Measurements from ENCODE around the gene NGEF. TPM values are rescaled to one million over a fixed set of nuclear protein-coding genes. Genes with fewer than 3 reads are reported as not detected.

NGEF gene
- total RNA-seq, 4 donors from 2014 or later: 0.29 to 18.4 (median 5.2) TPM

- no peak for TF ChIP-seq POLR2A (IDR thresholded peaks at IDR 0.05)
- TF ChIP-seq, protein P1, sequence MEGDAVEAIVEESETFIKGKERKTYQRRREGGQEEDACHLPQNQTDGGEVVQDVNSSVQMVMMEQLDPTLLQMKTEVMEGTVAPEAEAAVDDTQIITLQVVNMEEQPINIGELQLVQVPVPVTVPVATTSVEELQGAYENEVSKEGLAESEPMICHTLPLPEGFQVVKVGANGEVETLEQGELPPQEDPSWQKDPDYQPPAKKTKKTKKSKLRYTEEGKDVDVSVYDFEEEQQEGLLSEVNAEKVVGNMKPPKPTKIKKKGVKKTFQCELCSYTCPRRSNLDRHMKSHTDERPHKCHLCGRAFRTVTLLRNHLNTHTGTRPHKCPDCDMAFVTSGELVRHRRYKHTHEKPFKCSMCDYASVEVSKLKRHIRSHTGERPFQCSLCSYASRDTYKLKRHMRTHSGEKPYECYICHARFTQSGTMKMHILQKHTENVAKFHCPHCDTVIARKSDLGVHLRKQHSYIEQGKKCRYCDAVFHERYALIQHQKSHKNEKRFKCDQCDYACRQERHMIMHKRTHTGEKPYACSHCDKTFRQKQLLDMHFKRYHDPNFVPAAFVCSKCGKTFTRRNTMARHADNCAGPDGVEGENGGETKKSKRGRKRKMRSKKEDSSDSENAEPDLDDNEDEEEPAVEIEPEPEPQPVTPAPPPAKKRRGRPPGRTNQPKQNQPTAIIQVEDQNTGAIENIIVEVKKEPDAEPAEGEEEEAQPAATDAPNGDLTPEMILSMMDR (IDR thresholded peaks at IDR 0.05): no peak
- no peaks in the 10 kb centered on the region for H3K9me3 ChIP-seq
- no peaks in the 10 kb centered on the region for H3K4me1 ChIP-seq
- H3K27ac ChIP-seq: no peak overlapping the region
- H3K36me3 ChIP-seq: no peaks in the 10 kb centered on the region
- H3K4me3 ChIP-seq: no peak overlapping the region
- intact Hi-C loops (cut with DNase I; ENCODE audit: low total_unique reads): no loop called here
- no peaks in the 10 kb centered on the region for H3K27me3 ChIP-seq
- no peak for DNase-seq
Observed at GRCh38 chr2:232967474-232967873, 45.6 kb downstream of the NGEF start.

- no peaks in the 10 kb centered on the region for H3K27me3 ChIP-seq
- TF ChIP-seq POLR2A (IDR thresholded peaks at IDR 0.05): no peak
- TF ChIP-seq, protein P1 (IDR thresholded peaks at IDR 0.05): no peak
- H3K36me3 ChIP-seq: no peaks in the 10 kb centered on the region
- no peak for DNase-seq
- no peak overlapping the region for H3K27ac ChIP-seq
- no peak overlapping the region for H3K4me3 ChIP-seq
- peaks cover 0 to 4% of the 10 kb centered on the region in 2 donors for H3K9me3 ChIP-seq
- intact Hi-C loops (cut with DNase I; ENCODE audit: low total_unique reads): no loop called here
- no peaks in the 10 kb centered on the region for H3K4me1 ChIP-seq
Observed at GRCh38 chr2:232966122-232966521, 46.9 kb downstream of the NGEF start.

DNA sequence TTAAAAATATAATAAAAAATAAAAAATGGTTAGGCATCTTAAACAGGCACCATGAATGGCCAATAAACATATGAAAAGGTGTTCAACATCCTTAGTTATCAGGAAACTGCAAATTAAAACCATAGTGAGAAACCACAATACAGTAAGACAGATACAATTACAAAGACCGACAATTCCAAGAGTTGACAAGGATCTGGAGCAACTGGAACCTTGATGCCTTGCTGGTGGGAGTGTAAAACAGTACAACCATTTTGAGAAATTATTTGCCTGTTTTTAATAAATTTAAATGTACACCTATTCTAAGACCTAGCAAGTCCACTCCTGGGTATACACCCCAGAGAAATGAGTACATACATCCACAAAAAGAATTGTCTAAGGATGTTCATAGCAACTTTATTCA is 49.1 kb downstream of the NGEF start:
- no peak for DNase-seq
- H3K27ac ChIP-seq: no peak overlapping the region
- H3K9me3 ChIP-seq: peaks cover 0 to 4% of the 10 kb centered on the region in 2 donors
- no peak overlapping the region for H3K4me3 ChIP-seq
- no peaks in the 10 kb centered on the region for H3K36me3 ChIP-seq
- no peaks in the 10 kb centered on the region for H3K27me3 ChIP-seq
- TF ChIP-seq, protein P1 (IDR thresholded peaks at IDR 0.05): no peak
- TF ChIP-seq POLR2A (IDR thresholded peaks at IDR 0.05): no peak
- no peaks in the 10 kb centered on the region for H3K4me1 ChIP-seq
- intact Hi-C loops (cut with DNase I; ENCODE audit: low total_unique reads): no loop called here

GRCh38 chr2:232960862-232961261 is 52.2 kb downstream of the NGEF start:
- Histone ChIP-seq H3K4me3 (no peak overlapping the region), H3K27ac (no peak overlapping the region), H3K36me3 (no peaks in the 10 kb centered on the region), H3K9me3 (peaks cover 0 to 4% of the 10 kb centered on the region in 2 donors), H3K4me1 (no peaks in the 10 kb centered on the region), H3K27me3 (no peaks in the 10 kb centered on the region)
- TF ChIP-seq, protein P1 (IDR thresholded peaks at IDR 0.05): no peak
- no peak for TF ChIP-seq POLR2A (IDR thresholded peaks at IDR 0.05)
- no peak for DNase-seq
- intact Hi-C loops (cut with DNase I; ENCODE audit: low total_unique reads): no loop called here

- Histone ChIP-seq H3K27ac (no peak overlapping the region), H3K9me3 (peaks cover 0 to 4% of the 10 kb centered on the region in 2 donors), H3K4me3 (no peak overlapping the region), H3K4me1 (no peaks in the 10 kb centered on the region), H3K27me3 (no peaks in the 10 kb centered on the region), H3K36me3 (no peaks in the 10 kb centered on the region)
- intact Hi-C loops (cut with DNase I; ENCODE audit: low total_unique reads): no loop called here
- no peak for DNase-seq
- TF ChIP-seq POLR2A (IDR thresholded peaks at IDR 0.05): no peak
- TF ChIP-seq, protein P1 (IDR thresholded peaks at IDR 0.05): no peak
Observed at GRCh38 chr2:232959139-232959538, 53.9 kb downstream of the NGEF start.

Measured in uterus (tissue), 4 donors.